NB4 (cell line): Measurements from ENCODE around the gene BMP5.

ENCODE experiments used
- DNase-seq: peaks from one replicate; pipeline ENCODE4 v3.0.0; 2010; ENCODE audit warnings: low read depth
- H3K4me3 ChIP-seq: one replicate; pipeline ENCODE4 v1.5.1; 2011; ENCODE audit warnings: mild to moderate bottlenecking, low read depth, low read length, moderate library complexity
- CTCF ChIP-seq: IDR thresholded peaks from one replicate; pipeline ENCODE4 v1.5.1; 2012; ENCODE audit warnings: low read depth, low read length
- MAX ChIP-seq: IDR thresholded peaks from 2 replicates; pipeline ENCODE4 v1.6.1; 2011; ENCODE audit warnings: low read depth, low read length
- MYC ChIP-seq: IDR thresholded peaks from 2 replicates; pipeline ENCODE4 v1.6.1; 2011; ENCODE audit warnings: low read depth, low read length
- POLR2A ChIP-seq: IDR thresholded peaks from 2 replicates; pipeline ENCODE4 v1.6.1; 2011; ENCODE audit warnings: mild to moderate bottlenecking; ENCODE audit not compliant: insufficient read length; ENCODE audit errors: extremely low read depth

The BMP5 gene

GRCh38 chr6:55897346-55897745, 22.0 kb upstream of the BMP5 start:
- TF ChIP-seq CTCF (no peak), POLR2A (no peak), MAX (no peak), MYC (no peak)
- no peak for DNase-seq
- no peak overlapping the region for H3K4me3 ChIP-seq

- no peak overlapping the region for H3K4me3 ChIP-seq
- DNase-seq, result no peak
- TF ChIP-seq MAX, result no peak
- no peak for TF ChIP-seq POLR2A
- TF ChIP-seq MYC, result no peak
- TF ChIP-seq CTCF, result no peak
Observed at GRCh38 chr6:55895972-55896730, 20.8 kb upstream of the BMP5 start.

GRCh38 chr6:55892749-55893357, 17.5 kb upstream of the BMP5 start:
- no peak for DNase-seq
- no peak for TF ChIP-seq CTCF
- TF ChIP-seq MAX, result no peak
- TF ChIP-seq MYC, result no peak
- TF ChIP-seq POLR2A, result no peak
- H3K4me3 ChIP-seq, result no peak overlapping the region

GRCh38 chr6:55888917-55889316, 13.5 kb upstream of the BMP5 start:
- TF ChIP-seq MYC (no peak), MAX (no peak)
- no peak overlapping the region for H3K4me3 ChIP-seq
- no peak for DNase-seq

GRCh38 chr6:55886185-55886836, 10.9 kb upstream of the BMP5 start:
- no peak overlapping the region for H3K4me3 ChIP-seq
- TF ChIP-seq MAX, result no peak
- no peak for TF ChIP-seq CTCF
- TF ChIP-seq MYC, result no peak
- no peak for TF ChIP-seq POLR2A
- DNase-seq, result peak; percentile 5

GRCh38 chr6:55882718-55883569, 7.6 kb upstream of the BMP5 start:
- DNase-seq, result no peak
- H3K4me3 ChIP-seq, result no peak overlapping the region
- TF ChIP-seq POLR2A, result no peak
- TF ChIP-seq MYC, result no peak
- TF ChIP-seq MAX, result no peak
- no peak for TF ChIP-seq CTCF
